ENCODE measurements around the gene HIVEP1. TPM values are rescaled to one million over a fixed set of nuclear protein-coding genes. Genes with fewer than 3 reads are reported as not detected.

Gene HIVEP1
- total and polyA plus RNA-seq, 12 donors, result 3.4 to 20.9 (median 13.3) TPM

GRCh38 chr6:12014027-12014872, 2.1 kb downstream of the HIVEP1 start:
- H3K4me1 ChIP-seq, result peaks cover 4 to 29% (median 22%) of the 10 kb centered on the region in 9 donors
- peaks cover 0 to 38% (median 9%) of the 10 kb centered on the region in 9 donors for H3K36me3 ChIP-seq
- no peaks in the 10 kb centered on the region for H3K27me3 ChIP-seq
- no peak for TF ChIP-seq CTCF (IDR thresholded peaks at IDR 0.05)
- peak overlapping the region in 1 of 10 donors; percentile 74 for H3K4me3 ChIP-seq
- peak overlapping the region in 4 of 10 donors; percentile 94 to 98 (median 96) for H3K27ac ChIP-seq
- peaks cover 0 to 8% (median 0%) of the 10 kb centered on the region in 11 donors for H3K9me3 ChIP-seq
- WGBS, 2 donors, result 84% methylated on average over 8 of the region's 8 CpGs
- ATAC-seq (no peak), DNase-seq (no peak)
- intact Hi-C loops (cut with DNase I), result loop anchor here in 5 of 10 donors (5.0 to 10.0 kb wide), 4 partner anchors 242 to 362 kb away; no protein-coding TSS in a partner anchor

- Histone ChIP-seq H3K4me3 (no peak overlapping the region), H3K27ac (no peak overlapping the region), H3K9me3 (peaks cover 0 to 8% (median 0%) of the 10 kb centered on the region in 11 donors), H3K27me3 (no peaks in the 10 kb centered on the region), H3K36me3 (peaks cover 0 to 44% (median 9%) of the 10 kb centered on the region in 9 donors), H3K4me1 (peaks cover 2 to 24% (median 16%) of the 10 kb centered on the region in 9 donors)
- WGBS, 2 donors, result 91 to 94% methylated on average over 3 of the region's 3 CpGs
- no peak for ATAC-seq
- no peak for DNase-seq
- no peak for TF ChIP-seq CTCF (IDR thresholded peaks at IDR 0.05)
- intact Hi-C loops (cut with DNase I), result loop anchor here in 5 of 10 donors (5.0 to 10.0 kb wide), 4 partner anchors 243 to 363 kb away; no protein-coding TSS in a partner anchor
Observed at GRCh38 chr6:12014873-12015149, 2.7 kb downstream of the HIVEP1 start.

- Histone ChIP-seq H3K36me3 (peaks cover 0 to 60% (median 9%) of the 10 kb centered on the region in 9 donors), H3K9me3 (peaks cover 0 to 8% (median 0%) of the 10 kb centered on the region in 11 donors), H3K27me3 (no peaks in the 10 kb centered on the region), H3K27ac (no peak overlapping the region), H3K4me3 (no peak overlapping the region), H3K4me1 (peaks cover 0 to 18% (median 10%) of the 10 kb centered on the region in 9 donors)
- ATAC-seq (no peak), DNase-seq (no peak)
- no peak for TF ChIP-seq CTCF (IDR thresholded peaks at IDR 0.05)
- intact Hi-C loops (cut with DNase I), result loop anchor here in 3 of 10 donors (10.0 kb wide), 1 partner anchor 312 kb away; no protein-coding TSS in a partner anchor
- 95 to 97% methylated on average over 10 of the region's 10 CpGs for WGBS, 2 donors
Observed at GRCh38 chr6:12017263-12017662, 5.2 kb downstream of the HIVEP1 start.

- Histone ChIP-seq H3K4me3 (no peak overlapping the region), H3K36me3 (peaks cover 0 to 60% (median 9%) of the 10 kb centered on the region in 9 donors), H3K27ac (no peak overlapping the region), H3K9me3 (peaks cover 0 to 8% (median 0%) of the 10 kb centered on the region in 11 donors), H3K27me3 (no peaks in the 10 kb centered on the region), H3K4me1 (peaks cover 0 to 18% (median 10%) of the 10 kb centered on the region in 9 donors)
- WGBS, 2 donors, result 95 to 98% methylated on average over 34 of the region's 34 CpGs
- DNase-seq, result no peak
- TF ChIP-seq CTCF (IDR thresholded peaks at IDR 0.05), result no peak
- no peak for ATAC-seq
- intact Hi-C loops (cut with DNase I), result loop anchor here in 3 of 10 donors (10.0 kb wide), 1 partner anchor 313 kb away; no protein-coding TSS in a partner anchor
Observed at GRCh38 chr6:12017876-12018401, 5.8 kb downstream of the HIVEP1 start.

Data from heart right ventricle (tissue), 16 donors.